HG03066 (cell line): ENCODE results near the gene OTX1.
"Not testable (repeated sequence)": the region's sequence is repeated elsewhere in the genome, so short reads cannot be mapped to it uniquely, and the experiment has no call there.

ENCODE experiments used
- ATAC-seq: cut with Tn5 transposase; IDR thresholded peaks from one replicate; pipeline ENCODE4 v1.9.1; 2021; ENCODE audit warnings: low read depth; ENCODE audit not compliant: unreplicated experiment

OTX1 gene

GRCh38 chr2:63050334-63051041, at the start of gene OTX1:
Gene OTX1 (plus strand): TSS chr2:63050830. CDS start chr2:63052991, 2,161 bp downstream.
- ATAC-seq, result peak; percentile 71

GRCh38 chr2:63001576-63001975, 49.1 kb upstream of the OTX1 start:
- ATAC-seq, result no peak

- ATAC-seq, result no peak
Measured at GRCh38 chr2:63003351-63003750, 47.3 kb upstream of the OTX1 start.

- no peak for ATAC-seq
Measured at GRCh38 chr2:63007813-63008458, 42.7 kb upstream of the OTX1 start.

- no peak for ATAC-seq
Measured at GRCh38 chr2:63008838-63009237, 41.8 kb upstream of the OTX1 start.

GRCh38 chr2:63009490-63009889, 41.1 kb upstream of the OTX1 start:
- ATAC-seq, result no peak

GRCh38 chr2:63012541-63012940, 38.1 kb upstream of the OTX1 start:
- no peak for ATAC-seq

- no peak for ATAC-seq
Measured at GRCh38 chr2:63013438-63013837, 37.2 kb upstream of the OTX1 start.

GRCh38 chr2:63015389-63015788, 35.2 kb upstream of the OTX1 start:
- ATAC-seq, result no peak

- ATAC-seq, result no peak
Measured at GRCh38 chr2:63018439-63018838, 32.2 kb upstream of the OTX1 start.

GRCh38 chr2:63019686-63020085, 30.9 kb upstream of the OTX1 start:
- ATAC-seq, result not testable (repeated sequence)

GRCh38 chr2:63023444-63023843, 27.2 kb upstream of the OTX1 start:
- no peak for ATAC-seq

GRCh38 chr2:63027220-63027619, 23.4 kb upstream of the OTX1 start:
- ATAC-seq, result no peak

- no peak for ATAC-seq
Measured at GRCh38 chr2:63029058-63029457, 21.6 kb upstream of the OTX1 start.

- no peak for ATAC-seq
Measured at GRCh38 chr2:63034526-63034925, 16.1 kb upstream of the OTX1 start.

GRCh38 chr2:63035169-63035568, 15.5 kb upstream of the OTX1 start:
- no peak for ATAC-seq

- ATAC-seq, result no peak
Measured at GRCh38 chr2:63035660-63036059, 15.0 kb upstream of the OTX1 start.

GRCh38 chr2:63038034-63038433, 12.6 kb upstream of the OTX1 start:
- no peak for ATAC-seq

GRCh38 chr2:63040586-63040985, 10.0 kb upstream of the OTX1 start:
- ATAC-seq, result no peak

- ATAC-seq, result no peak
Measured at GRCh38 chr2:63041592-63041991, 9.0 kb upstream of the OTX1 start.

- ATAC-seq, result no peak
Measured at GRCh38 chr2:63044362-63045327, 6.0 kb upstream of the OTX1 start.
